NCI-H510A treated with DMSO at 0.1 percent for 48 hours (cell line): ENCODE measurements around the gene TXN2.
"Not testable (repeated sequence)": the region's sequence is repeated elsewhere in the genome, so short reads cannot be mapped to it uniquely, and the experiment has no call there.

Experiments
- DNase-seq: peaks from one replicate; lab custom pipeline; 2025; lab: John Stamatoyannopoulos, UW

TXN2 gene

GRCh38 chr22:36455571-36456463, 25.6 kb downstream of the TXN2 start:
- DNase-seq, result peak; percentile 41

- peak; percentile 92 for DNase-seq
These were observed 26.4 kb downstream of the TXN2 start for GRCh38 chr22:36454916-36455570.

- DNase-seq, result no peak
These were observed 27.5 kb downstream of the TXN2 start for GRCh38 chr22:36453855-36454378.

- DNase-seq, result not testable (repeated sequence)
These were observed 28.3 kb downstream of the TXN2 start for GRCh38 chr22:36452978-36453607.

GRCh38 chr22:36452250-36452977, 29.0 kb downstream of the TXN2 start:
- no peak for DNase-seq

GRCh38 chr22:36450923-36451322, 30.5 kb downstream of the TXN2 start:
- not testable (repeated sequence) for DNase-seq

- DNase-seq, result no peak
These were observed 31.8 kb downstream of the TXN2 start for GRCh38 chr22:36449596-36450175.

- DNase-seq, result no peak
These were observed 33.8 kb downstream of the TXN2 start for GRCh38 chr22:36447632-36448031.

GRCh38 chr22:36445158-36445668, 36.2 kb downstream of the TXN2 start:
- DNase-seq, result no peak

- DNase-seq, result no peak
These were observed 38.2 kb downstream of the TXN2 start for GRCh38 chr22:36443198-36443770.

GRCh38 chr22:36442506-36443197, 38.8 kb downstream of the TXN2 start:
- no peak for DNase-seq

GRCh38 chr22:36440429-36441002, 40.9 kb downstream of the TXN2 start:
- no peak for DNase-seq

- no peak for DNase-seq
These were observed 41.8 kb downstream of the TXN2 start for GRCh38 chr22:36439481-36440271.

- DNase-seq, result peak; percentile 80
These were observed 45.7 kb downstream of the TXN2 start for GRCh38 chr22:36435516-36436415.

- DNase-seq, result peak; percentile 93
These were observed 47.9 kb downstream of the TXN2 start for GRCh38 chr22:36433318-36434231.

GRCh38 chr22:36432592-36433317, 48.7 kb downstream of the TXN2 start:
- no peak for DNase-seq
